Superior temporal gyrus (tissue), 1 donor: ENCODE data around the gene ARRB2.
"Not testable (repeated sequence)": the region's sequence is repeated elsewhere in the genome, so short reads cannot be mapped to it uniquely, and the experiment has no call there.

ENCODE experiments used
- DNase-seq: peaks from one replicate; pipeline ENCODE4 v3.0.0-alpha.2; 2016; ENCODE audit errors: extremely low spot score

ARRB2 gene

DNA sequence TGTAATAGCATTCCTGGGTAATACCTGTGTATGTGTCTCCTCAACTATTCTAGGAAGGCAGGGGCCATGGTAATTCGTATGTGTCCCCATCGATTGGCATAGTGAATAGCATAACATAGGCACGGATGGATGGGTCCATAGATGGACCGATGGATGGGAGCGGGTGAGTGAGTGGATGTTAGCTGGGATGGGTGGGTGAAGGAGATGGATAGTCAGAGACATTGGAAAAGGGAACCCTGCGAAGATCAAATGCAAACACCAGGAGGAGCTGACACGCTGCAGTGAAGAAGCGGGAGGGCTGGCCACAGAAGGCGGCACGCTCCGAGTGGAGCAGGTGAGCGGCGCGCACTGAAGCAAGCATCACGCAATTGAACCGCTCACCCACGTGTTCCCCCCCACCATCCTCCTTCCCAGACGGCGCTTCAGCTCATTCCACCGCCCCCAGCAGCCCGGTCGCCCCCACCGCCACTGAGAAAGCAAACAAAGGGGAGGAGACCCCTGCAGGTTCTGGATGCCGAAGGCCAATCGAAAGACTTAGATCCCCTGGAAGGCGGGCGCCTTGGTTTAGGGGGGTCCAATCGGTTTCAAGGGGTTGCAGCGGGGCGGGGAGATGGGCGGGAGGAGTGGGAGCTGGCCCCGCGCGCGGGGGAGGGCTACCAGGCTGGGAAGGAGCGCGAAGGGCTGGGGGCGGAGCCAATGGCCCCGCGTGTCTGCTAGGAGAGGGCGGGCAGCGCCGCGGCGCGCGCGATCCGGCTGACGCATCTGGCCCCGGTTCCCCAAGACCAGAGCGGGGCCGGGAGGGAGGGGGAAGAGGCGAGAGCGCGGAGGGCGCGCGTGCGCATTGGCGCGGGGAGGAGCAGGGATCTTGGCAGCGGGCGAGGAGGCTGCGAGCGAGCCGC, at the start of gene ARRB2:
TSS of gene ARRB2 (plus strand) at position 839 of the 899 bp plus-strand sequence. CDS start 90 bp downstream, outside the sequence.
- DNase-seq = peak; percentile 96

DNA sequence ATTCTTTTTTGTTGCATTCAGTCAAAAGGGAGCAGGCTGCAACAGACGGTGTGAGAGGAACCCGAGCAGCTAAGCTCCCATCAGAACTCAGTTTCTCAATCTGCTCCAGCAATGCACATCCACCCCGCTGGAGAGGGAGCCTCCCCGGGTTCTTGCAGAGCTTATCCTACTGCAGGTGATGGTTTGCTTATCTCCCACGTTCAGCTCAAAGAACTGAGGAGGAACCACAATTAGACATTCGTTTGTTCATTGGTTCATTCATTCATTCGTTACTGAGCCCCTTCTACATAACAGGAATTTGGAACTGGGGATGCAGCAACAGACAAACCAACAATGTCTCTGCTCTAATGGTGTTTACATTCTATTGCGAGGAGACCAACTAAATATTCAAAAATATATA, 46.7 kb upstream of the ARRB2 start:
- no peak for DNase-seq

DNA sequence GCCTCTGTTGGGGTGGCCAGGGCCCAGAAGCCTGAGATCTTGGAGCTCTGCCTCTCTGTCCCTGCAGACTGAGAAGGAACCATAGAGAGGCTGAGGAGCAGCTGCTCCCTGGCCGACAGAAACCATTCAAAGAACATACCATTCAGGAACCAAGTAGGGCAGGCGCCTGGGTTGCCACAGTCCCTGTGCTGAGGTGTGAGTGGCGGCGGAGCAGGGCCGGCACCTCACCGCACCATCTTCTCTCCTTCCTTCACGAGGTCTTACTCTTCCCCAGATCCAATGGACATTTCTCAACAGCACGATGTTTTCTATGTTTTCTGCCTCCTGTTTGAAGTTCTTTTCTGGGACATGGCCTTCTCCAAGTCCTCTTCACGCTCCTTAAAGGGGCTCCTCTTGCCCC, 46.2 kb upstream of the ARRB2 start:
- no peak for DNase-seq

DNA sequence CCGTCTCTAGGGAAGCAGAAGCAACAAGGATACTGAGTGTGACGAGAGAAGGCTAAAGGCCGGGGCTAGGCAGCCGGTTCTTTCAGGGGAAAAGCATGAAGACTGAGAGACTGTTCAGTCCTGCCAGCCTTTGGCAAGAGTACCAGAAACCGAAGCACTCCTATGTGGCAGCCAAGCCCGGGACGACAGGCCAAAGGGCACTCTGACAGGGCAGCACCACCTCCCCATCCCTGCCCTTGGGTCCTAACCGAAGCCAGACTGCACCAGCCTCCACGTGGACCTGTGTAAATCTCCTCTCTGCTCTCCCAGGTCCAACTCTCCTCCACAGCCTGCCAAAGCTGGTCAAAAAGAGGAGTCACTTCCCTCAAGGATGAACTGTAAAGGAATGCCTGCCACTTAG, 45.4 kb upstream of the ARRB2 start:
- DNase-seq = no peak

DNA sequence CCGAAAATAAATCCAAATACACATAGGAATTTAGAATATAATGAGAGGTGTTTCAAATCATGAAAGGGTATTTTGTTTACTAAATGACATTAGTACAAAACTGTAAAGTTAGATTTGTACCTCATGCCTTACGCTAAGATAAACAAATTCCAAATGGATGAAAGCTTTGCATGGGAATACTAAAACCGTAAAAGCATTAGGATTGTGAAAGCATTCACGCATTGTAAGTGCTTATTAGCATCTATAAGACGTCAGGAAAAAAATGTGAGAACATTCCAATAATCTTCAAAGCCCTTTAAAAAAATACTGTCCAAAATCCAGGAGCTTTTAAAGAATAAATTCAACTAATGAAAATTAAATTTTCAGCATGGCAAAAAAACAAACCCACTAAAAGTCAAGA, 44.1 kb upstream of the ARRB2 start:
- no peak for DNase-seq

DNA sequence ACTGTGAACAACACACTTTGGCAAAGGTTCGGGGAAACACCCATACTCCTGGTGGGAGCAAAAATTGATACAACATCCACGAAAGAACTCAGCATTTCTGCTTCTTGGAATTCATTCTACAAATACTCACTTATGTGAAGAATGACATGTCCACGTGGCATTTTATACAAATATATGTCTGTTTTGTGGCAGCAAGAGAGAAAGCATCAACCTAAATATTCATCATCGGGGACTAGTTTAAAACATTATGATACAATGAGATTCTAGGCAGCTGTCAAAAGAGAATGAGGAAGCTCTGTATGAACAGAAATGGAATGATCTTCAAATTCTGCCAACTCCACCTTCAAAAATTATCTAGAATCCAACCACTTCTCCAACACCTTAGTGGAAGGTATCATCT, 43.3 kb upstream of the ARRB2 start:
- no peak for DNase-seq

DNA sequence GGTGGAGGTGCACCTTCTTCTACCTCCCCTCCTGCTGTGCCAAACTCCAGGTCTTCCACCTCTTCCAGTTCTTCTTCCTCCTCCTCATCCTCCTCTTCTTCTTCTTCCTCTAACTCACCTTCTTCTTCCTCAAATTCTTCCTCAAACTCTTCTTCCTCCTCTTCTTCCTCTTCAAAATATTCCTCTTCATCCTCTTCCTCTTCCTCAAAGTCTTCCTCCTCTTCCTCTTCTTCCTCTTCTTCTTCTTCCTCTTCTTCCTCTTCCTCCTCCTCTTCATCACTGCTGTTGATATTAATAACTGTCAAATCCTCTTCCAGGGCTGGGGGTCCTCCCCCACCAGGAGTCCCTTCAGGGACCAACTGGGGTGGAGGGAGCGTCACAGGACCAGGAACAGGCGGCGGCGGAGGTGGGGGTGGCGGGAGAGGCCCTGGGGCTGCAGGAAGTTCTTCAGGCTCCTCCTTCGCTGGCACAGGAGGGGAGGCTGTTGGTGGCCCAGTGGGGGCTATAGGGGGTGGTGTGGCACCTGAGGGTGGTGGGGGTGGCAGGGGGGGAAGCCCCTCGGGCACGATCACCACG, 38.3 kb upstream of the ARRB2 start:
- no peak for DNase-seq

DNA sequence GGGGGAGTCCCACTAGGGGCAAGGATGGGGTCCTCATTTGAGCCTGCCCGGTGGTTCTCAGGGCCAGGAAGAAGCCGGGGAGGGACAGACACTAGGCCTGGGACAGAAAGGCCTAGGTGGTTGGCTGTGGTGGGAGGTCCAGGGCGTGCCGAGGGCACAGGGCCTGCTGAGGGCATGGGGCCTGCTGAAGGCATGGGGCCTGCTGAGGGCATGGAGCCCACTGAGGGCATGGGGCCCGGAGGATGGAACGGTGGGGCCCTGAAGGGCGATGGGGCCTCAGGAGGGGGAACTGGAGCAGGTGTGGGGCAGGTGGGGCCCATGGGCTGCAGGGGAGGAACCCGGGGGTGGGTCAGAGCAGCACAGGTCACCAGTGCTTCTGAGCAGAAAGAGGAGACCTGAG, 37.7 kb upstream of the ARRB2 start:
- no peak for DNase-seq

DNA sequence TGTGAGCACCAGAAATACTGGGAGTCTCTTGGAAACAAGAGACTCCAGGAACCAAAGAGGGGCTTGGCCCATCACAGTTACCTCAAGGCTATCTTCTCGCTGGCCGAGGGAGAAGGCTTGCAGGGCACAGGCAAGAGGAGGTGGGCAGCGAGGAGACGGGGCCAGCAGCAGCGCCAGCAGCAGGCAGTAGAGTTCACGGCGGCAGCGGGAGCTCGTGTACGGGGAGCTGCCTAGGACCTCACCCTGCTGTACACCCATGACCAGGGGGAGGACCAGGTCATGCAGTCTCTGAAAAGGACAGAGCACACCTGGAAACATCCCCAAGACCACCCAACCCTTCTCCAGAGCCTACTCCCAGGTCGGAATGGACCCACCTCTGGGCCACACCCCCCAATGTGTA, 37.3 kb upstream of the ARRB2 start:
- no peak for DNase-seq

DNA sequence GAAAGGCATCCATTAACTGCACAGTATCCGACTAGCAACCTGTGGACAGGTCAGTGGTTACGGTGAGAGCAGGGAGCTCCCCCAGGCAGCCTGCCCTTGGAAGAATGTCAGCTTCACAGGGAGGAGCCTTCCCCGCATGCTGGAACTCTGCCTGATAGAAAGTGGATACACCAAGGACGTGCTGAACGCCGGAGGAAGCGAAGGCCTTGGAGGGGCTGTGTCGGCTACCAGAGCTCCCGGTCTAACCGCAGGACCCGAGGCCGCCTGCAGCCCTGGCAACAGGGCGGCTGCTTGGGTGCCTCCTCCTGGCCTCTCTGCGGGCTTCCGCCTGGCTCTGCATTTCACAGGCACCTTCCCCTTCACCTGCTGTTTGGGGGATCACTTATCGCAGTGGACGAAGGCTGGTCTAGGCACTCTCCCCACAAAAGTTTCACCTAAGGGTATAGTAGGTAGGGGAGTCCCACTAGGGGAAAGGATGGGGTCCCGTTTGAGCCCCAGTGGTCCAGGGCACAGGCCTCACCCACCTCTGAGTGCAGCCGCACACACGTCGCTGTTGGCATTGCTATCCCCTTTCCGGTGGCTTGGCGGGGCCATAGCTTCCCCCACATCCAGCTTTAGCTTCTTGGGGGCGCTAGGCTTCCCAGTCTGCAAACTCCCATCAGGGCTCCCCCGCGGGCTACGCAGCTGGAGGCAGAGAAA, 36.3 kb upstream of the ARRB2 start:
- no peak for DNase-seq

DNA sequence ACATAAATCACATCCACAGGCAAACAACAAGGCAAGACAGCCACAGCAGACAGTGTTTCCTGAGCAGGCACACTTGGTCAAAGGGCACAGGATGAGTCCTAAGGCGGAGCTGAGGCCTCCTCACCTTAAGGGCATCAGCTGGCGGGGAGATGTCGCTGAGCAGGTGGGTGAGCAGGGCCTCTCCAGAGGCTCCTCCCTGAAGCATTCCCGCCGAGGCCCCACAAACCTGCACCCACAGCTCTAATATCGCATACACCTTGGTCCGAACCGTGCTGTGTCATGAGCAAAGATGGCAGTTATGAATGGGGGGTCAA, 35.8 kb upstream of the ARRB2 start:
- DNase-seq = no peak

DNA sequence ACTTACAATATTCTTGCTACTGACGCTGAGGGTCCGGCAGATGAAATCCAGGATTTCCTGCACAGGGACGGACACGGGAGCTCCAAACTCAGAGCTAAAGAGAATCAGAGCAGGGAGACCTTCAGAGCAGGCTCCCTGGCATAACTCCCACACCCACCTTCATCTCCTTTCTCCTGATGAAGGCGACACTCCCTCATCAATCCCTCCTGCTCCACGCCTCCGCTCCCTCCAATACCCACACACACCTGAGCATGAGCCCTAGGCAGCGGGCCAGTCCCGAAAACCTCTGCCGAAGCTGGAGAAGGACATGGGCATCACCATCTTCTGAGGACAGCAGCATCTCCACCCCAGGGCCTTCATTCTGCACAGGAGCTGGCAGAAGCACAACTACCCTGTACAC, 34.6 kb upstream of the ARRB2 start:
- DNase-seq = no peak

DNA sequence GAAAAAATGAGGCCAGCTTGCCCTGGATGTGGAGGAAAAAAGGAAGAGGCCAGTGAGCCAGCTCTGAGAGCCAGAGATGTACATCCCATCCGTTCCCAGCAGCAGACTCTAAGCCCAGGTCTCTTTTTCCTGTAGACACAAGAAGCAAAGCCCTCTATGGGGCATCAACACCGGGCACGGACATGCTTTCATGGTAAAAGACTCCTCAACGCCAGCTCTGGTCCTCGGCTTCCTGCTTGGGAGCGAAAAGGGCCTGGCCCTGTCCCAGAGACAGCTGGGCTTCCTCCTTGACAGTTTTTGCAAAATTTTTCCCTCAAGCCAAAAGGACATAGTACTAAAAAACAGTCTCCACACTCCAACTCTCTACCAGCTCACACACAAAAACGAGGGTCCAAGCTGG, 33.6 kb upstream of the ARRB2 start:
- no peak for DNase-seq

DNA sequence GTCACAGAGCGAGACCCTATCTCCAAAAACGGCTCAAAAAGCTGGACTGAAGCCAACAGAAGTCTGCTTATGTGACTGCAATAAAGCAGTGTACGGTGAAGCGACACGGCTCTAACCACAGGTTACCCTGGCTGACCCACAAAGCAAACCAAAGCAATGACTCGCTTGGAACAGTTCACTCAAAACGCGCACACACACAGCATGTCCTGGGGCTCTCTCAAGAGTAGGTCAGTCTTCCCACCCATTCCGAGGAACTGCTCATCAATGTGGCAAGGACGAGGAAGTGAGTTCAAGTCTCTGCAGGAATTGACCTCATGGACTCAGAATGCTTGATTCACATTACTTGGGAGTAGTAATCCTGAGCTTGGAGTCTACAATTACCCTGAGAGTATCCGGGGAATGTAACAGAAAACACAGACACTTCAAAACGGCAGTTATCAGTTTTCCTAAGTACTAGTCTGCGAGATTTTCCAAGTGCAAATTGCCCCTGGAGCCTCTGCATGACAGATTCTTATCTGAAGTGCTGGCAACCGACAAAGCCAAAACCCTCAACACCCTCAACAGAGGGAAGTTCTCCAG, 31.9 kb upstream of the ARRB2 start:
- no peak for DNase-seq

DNA sequence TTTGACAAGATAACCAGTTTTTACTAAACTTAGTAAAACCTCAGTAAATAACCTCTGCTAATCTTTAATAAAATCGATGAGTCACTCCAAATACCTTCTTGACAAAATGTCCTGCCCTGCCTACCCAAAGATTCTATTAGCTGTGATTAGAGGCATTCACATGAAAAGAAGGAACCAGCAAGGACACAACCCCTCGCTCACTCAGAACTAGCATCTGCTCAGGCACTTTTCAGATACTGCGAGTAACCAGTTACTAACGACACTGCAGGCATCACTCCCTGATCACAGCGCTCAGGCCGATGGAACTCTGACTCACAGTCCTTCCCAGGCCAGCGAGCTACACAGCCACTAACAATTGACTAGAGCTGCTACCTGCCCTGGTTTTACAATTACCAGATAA, 30.8 kb upstream of the ARRB2 start:
- DNase-seq = no peak

DNA sequence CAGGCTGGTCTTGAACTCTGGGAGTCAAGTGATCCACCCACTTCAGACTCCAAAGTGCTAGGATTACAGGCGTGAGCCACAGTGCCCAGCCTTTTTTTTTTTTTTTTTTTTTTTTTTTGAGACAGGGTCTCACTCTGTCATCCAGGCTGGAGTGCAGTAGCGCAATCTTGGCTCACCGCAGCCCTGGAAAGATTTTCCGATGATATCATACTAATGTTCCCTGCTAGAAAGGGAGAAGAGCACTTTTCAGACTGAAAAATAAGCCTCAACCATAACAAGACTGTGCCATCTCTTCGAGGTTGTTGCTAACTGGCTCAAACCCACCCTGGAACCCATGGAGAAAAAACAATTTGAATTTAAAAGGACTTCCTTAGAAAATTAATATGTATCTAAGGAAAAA, 26.7 kb upstream of the ARRB2 start:
- DNase-seq = not testable (repeated sequence)

DNA sequence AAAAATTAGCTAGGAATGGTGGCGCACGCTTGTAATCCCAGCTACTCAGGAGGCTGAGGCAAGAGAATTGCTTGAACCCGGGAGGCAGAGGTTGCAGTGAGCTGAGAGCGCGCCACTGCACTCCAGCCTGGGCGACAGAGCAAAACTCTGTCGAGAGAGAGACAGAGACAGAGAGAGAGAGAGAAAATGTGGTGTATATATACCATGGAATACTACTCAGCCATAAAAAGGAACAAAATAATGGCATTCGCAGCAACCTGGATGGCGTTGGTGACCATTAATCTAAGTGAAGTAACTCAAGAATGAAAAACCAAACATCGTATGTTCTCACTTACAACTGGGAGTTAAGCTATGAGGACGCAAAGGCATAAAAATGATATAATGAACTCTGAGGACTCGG, 20.6 kb upstream of the ARRB2 start:
- DNase-seq = not testable (repeated sequence)

DNA sequence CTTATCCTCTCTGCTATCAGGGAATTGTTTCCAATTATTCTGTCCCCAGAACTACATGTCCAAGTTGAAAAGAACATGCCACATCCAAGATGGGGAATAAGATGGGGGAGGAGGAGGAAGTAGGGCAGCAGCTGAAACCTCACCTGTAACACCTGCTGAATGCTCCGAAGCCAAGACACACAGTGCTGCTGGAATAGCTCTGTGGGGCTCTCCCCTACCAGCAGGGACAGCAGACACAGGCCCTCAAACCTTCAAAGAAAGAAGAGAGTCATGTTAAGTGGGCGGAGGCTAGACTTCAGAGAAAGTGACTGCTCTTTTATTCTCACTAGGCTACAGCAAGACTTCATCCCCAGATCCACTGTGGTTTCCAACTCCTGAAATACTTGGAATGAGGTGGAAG, 19.7 kb upstream of the ARRB2 start:
- DNase-seq = no peak

DNA sequence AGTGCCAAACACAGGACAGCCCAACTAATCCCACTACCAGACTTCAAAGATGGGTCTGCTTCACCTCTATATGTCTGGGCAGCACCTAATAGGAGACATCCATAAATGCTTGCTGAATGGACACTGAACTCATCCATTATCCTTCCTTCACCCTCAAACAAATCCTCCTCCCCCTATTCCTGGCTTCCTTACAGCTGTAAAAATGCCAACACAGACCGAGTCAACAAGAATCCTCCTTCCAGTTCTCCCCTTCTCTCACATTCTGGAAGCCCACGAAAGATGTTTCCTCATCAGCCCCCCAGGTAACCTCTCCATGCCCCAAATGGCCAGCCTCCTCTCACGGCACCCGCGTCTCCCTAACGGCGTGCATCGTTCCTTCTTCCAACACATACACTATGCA, 18.7 kb upstream of the ARRB2 start:
- DNase-seq = no peak

DNA sequence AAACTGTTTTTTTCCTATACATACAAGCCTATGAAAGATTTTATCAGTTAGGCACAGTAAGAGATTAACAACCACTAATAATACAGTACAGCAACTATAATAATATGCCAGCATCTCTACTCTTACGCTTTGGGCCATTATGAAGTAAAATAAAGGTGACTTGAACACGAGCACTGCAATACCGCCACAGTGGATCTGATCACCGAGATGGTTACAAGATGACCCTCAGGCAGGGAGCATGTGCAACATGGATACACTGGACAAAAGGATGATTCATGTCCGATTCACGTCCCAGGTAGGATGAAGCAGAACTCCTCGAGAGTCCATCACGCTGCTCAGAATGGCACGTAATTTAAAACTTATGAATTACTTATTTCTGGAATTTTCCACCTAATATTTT, 17.0 kb upstream of the ARRB2 start:
- no peak for DNase-seq

DNA sequence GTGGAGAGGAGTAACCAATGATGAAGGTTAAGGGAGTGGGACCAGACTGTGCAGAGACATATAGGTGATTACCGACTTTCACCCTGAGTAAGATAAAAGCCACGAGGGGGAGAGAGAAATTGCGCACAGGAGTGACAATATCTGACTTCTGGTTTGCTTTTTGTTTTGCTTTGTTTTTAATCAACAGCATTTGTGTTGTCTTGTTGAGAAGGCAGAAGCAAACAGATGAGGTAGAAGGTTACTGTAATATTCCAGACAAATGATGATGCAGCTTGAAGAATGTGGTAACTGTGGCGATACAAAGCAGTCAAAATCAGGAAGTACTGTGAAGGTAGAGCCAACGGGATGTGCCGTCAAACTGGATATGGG, 14.0 kb upstream of the ARRB2 start:
- DNase-seq = no peak

DNA sequence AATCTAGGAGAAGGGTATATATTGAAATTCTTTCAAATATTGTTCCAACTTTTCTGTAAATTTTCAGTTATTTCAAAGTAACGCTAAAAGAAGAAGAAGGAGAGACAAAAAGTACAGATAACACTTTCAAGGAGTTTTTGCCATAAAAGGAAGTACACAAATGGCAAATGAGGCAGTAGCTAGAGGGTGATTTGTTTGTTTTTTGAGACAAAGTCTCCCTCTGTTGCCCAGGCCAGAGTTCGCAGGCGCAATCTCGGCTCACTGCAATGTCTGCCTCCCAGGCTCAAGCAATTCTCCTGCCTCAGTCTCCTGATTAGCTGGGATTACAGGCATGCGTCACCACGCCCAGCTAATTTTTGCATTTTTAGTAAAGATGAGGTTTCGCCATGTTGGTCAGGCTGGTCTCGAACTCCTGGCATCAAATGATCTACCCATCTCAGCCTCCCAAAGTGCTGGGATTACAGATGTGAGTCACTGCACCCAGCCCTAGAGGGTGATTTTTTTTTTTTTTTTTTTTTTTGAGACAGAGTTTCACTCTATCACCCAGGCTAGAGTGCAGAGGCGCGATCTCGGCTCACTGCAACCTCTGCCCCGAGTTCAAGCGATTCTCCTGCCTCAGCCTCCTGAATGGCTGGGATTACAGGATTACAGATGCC, 10.9 kb upstream of the ARRB2 start:
- peak; percentile 32 for DNase-seq
